Posterior vena cava (tissue), 2 donors: ENCODE data around the gene HSPG2. TPM values are rescaled to one million over a fixed set of nuclear protein-coding genes. Genes with fewer than 3 reads are reported as not detected.

ENCODE experiments used
- DNase-seq: peaks from one replicate; pipeline ENCODE4 v3.0.0-alpha.2; 2020; ENCODE audit warnings: low spot score
- intact Hi-C, 2 donors: fragments of 100-400 bp; cut with DNase I; formaldehyde crosslinking; loops; one replicate each; pipeline versions ENCODE4 v1.14.1 to v1.14.2; 2022 to 2023
- total RNA-seq, 2 donors: library from RNA; stranded (reverse); fragmentation: NEBNext Ultra II Directional; extraction: Animal tissue kit (Norgen Biotek cat#: 25700); gene quantifications; one replicate each; pipeline ENCODE4 v1.2.1, GENCODE V29; 2021
- donor health status: DM: yes; HTN: yes; CAD: no.
- donor health status: DM: yes; HTN: yes; CAD: no.

HSPG2 gene
- total RNA-seq, 2 donors from 2014 or later: 682 to 919 TPM

- no peak for DNase-seq
- intact Hi-C loops: no loop called here
These were observed 112.2 kb downstream of the HSPG2 start for GRCh38 chr1:21824926-21825325.

- no peak for DNase-seq
- intact Hi-C loops: no loop called here
These were observed 113.0 kb downstream of the HSPG2 start for GRCh38 chr1:21823980-21824702.

GRCh38 chr1:21823206-21823979 is 113.7 kb downstream of the HSPG2 start:
- DNase-seq: no peak
- intact Hi-C loops: no loop called here

- intact Hi-C loops: no loop called here
These were observed 114.8 kb downstream of the HSPG2 start for GRCh38 chr1:21822349-21822748.

GRCh38 chr1:21821385-21822019 is 115.6 kb downstream of the HSPG2 start:
- intact Hi-C loops: no loop called here

More at GRCh38 chr1:21822349-21822748, 114.8 kb downstream of the HSPG2 start:
- no peak for DNase-seq

GRCh38 chr1:21820597-21821232 is 116.4 kb downstream of the HSPG2 start:
- DNase-seq: no peak
- intact Hi-C loops: no loop called here

More at GRCh38 chr1:21821385-21822019, 115.6 kb downstream of the HSPG2 start:
- DNase-seq: no peak

GRCh38 chr1:21818656-21819055 is 118.5 kb downstream of the HSPG2 start:
- intact Hi-C loops: no loop called here

GRCh38 chr1:21816602-21817302 is 120.4 kb downstream of the HSPG2 start:
- intact Hi-C loops: no loop called here
- DNase-seq: no peak

More at GRCh38 chr1:21818656-21819055, 118.5 kb downstream of the HSPG2 start:
- no peak for DNase-seq

GRCh38 chr1:21815724-21816321 is 121.3 kb downstream of the HSPG2 start:
- intact Hi-C loops: no loop called here
- DNase-seq: no peak

- no peak for DNase-seq
- intact Hi-C loops: no loop called here
These were observed 122.0 kb downstream of the HSPG2 start for GRCh38 chr1:21814981-21815582.

- DNase-seq: no peak
- intact Hi-C loops: no loop called here
These were observed 122.7 kb downstream of the HSPG2 start for GRCh38 chr1:21814241-21814918.

GRCh38 chr1:21813542-21813941 is 123.6 kb downstream of the HSPG2 start:
- intact Hi-C loops: no loop called here
- DNase-seq: no peak

GRCh38 chr1:21811875-21812305 is 125.2 kb downstream of the HSPG2 start, which contains the start of gene LDLRAD2:
Gene LDLRAD2 (plus strand): TSS chr1:21812265. CDS start chr1:21812452, 187 bp downstream.
- intact Hi-C loops: no loop called here
- no peak for DNase-seq

GRCh38 chr1:21804536-21804935 is 132.6 kb downstream of the HSPG2 start:
- no peak for DNase-seq
- intact Hi-C loops: no loop called here

- intact Hi-C loops: no loop called here
- DNase-seq: no peak
These were observed 136.0 kb downstream of the HSPG2 start for GRCh38 chr1:21801100-21801499.

- intact Hi-C loops: no loop called here
- DNase-seq: no peak
These were observed 137.4 kb downstream of the HSPG2 start for GRCh38 chr1:21799730-21800129.

- intact Hi-C loops: no loop called here
- no peak for DNase-seq
These were observed 142.0 kb downstream of the HSPG2 start for GRCh38 chr1:21795075-21795474.

- no peak for DNase-seq
- intact Hi-C loops: no loop called here
These were observed 142.5 kb downstream of the HSPG2 start for GRCh38 chr1:21794656-21795055.
